H9 (cell line): ENCODE results near the gene TMEM164. TPM values are rescaled to one million over a fixed set of nuclear protein-coding genes. Genes with fewer than 3 reads are reported as not detected.

ENCODE experiments used
- DNase-seq: peaks from one replicate; pipeline ENCODE4 v3.0.0-alpha.2; 2017
- H2AFZ ChIP-seq: one replicate; pipeline ENCODE4 v1.6.1; 2013; ENCODE audit warnings: mild to moderate bottlenecking, low read length, control low read depth, moderate library complexity
- H2AK5ac ChIP-seq: 2 replicates; pipeline ENCODE4 v1.6.1; 2013; ENCODE audit warnings: low read length, control low read depth, mixed read lengths; ENCODE audit not compliant: insufficient read length
- H2BK120ac ChIP-seq: one replicate; pipeline ENCODE4 v1.6.1; 2013; ENCODE audit warnings: low read depth, mild to moderate bottlenecking, low read length, control low read depth, inconsistent platforms; ENCODE audit not compliant: poor library complexity, severe bottlenecking
- H2BK12ac ChIP-seq: 2 replicates; pipeline ENCODE4 v1.6.1; 2013; ENCODE audit warnings: low read length, control low read depth, mixed read lengths, low read depth; ENCODE audit not compliant: insufficient read length
- H2BK15ac ChIP-seq: 2 replicates; pipeline ENCODE4 v1.6.1; 2013; ENCODE audit warnings: low read depth, low read length, control low read depth
- H2BK20ac ChIP-seq: one replicate; pipeline ENCODE4 v1.6.1; 2013; ENCODE audit warnings: low read depth, mild to moderate bottlenecking, low read length, control low read depth, inconsistent platforms; ENCODE audit not compliant: poor library complexity, severe bottlenecking
- H2BK5ac ChIP-seq: 2 replicates; pipeline ENCODE4 v1.6.1; 2013; ENCODE audit warnings: low read length, control low read depth, mixed read lengths; ENCODE audit not compliant: insufficient read length
- H3K14ac ChIP-seq: 2 replicates; pipeline ENCODE4 v1.6.1; 2013; ENCODE audit warnings: low read length, control low read depth; ENCODE audit not compliant: insufficient read depth
- H3K18ac ChIP-seq: 2 replicates; pipeline ENCODE4 v1.6.1; 2013; ENCODE audit warnings: low read depth, mild to moderate bottlenecking, mixed read lengths, low read length, control low read depth; ENCODE audit not compliant: insufficient read length
- H3K23ac ChIP-seq: 2 replicates; pipeline ENCODE4 v1.6.1; 2013; ENCODE audit warnings: low read length, control low read depth, mixed read lengths, low read depth; ENCODE audit not compliant: insufficient read length
- H3K23me2 ChIP-seq: 2 replicates; pipeline ENCODE4 v1.6.1; 2013; ENCODE audit warnings: low read depth, mild to moderate bottlenecking, mixed read lengths, low read length, control low read depth; ENCODE audit not compliant: insufficient read length, poor library complexity, severe bottlenecking
- H3K27ac ChIP-seq: 2 replicates; pipeline ENCODE4 v1.5.1; 2013; ENCODE audit warnings: low read length, control low read depth, mixed read lengths, low read depth; ENCODE audit not compliant: insufficient read length
- H3K27me3 ChIP-seq: 2 replicates; pipeline ENCODE4 v1.6.1; 2013; ENCODE audit warnings: low read length, control low read depth, inconsistent platforms; ENCODE audit not compliant: insufficient read depth
- H3K4ac ChIP-seq: 2 replicates; pipeline ENCODE4 v1.6.1; 2013; ENCODE audit warnings: low read depth, mild to moderate bottlenecking, control low read depth, inconsistent platforms, low read length, moderate library complexity
- H3K4me1 ChIP-seq: 2 replicates; pipeline ENCODE4 v1.6.1; 2013; ENCODE audit warnings: low read length, control low read depth, inconsistent platforms; ENCODE audit not compliant: insufficient read depth
- H3K4me2 ChIP-seq: 2 replicates; pipeline ENCODE4 v1.6.1; 2013; ENCODE audit warnings: low read length, control low read depth, mixed read lengths; ENCODE audit not compliant: insufficient read length, insufficient read depth
- H3K56ac ChIP-seq: 2 replicates; pipeline ENCODE4 v1.6.1; 2013; ENCODE audit warnings: low read depth, mild to moderate bottlenecking, mixed read lengths, low read length, control low read depth; ENCODE audit not compliant: insufficient read length
- H3K79me1 ChIP-seq: 2 replicates; pipeline ENCODE4 v1.6.1; 2013; ENCODE audit warnings: low read depth, mild to moderate bottlenecking, moderate library complexity, low read length, control low read depth, inconsistent platforms; ENCODE audit not compliant: insufficient read depth, poor library complexity, severe bottlenecking
- H3K79me2 ChIP-seq: 2 replicates; pipeline ENCODE4 v1.6.1; 2013; ENCODE audit warnings: low read length, control low read depth, inconsistent platforms; ENCODE audit not compliant: insufficient read depth
- H3K9ac ChIP-seq: 2 replicates; pipeline ENCODE4 v1.6.1; 2013; ENCODE audit warnings: low read length, control low read depth, mixed read lengths; ENCODE audit not compliant: insufficient read length; ENCODE audit errors: extremely low read depth
- H3K9me3 ChIP-seq: one replicate; pipeline ENCODE4 v1.6.1; 2013; ENCODE audit warnings: low read depth, low read length, inconsistent platforms; ENCODE audit not compliant: control insufficient read depth
- H3T11ph ChIP-seq: one replicate; pipeline ENCODE4 v1.6.1; 2013; ENCODE audit warnings: mild to moderate bottlenecking, low read length, control low read depth, inconsistent platforms
- H4K20me1 ChIP-seq: one replicate; pipeline ENCODE4 v1.6.1; 2013; ENCODE audit not compliant: control insufficient read depth, insufficient read length, insufficient read depth
- H4K5ac ChIP-seq: 2 replicates; pipeline ENCODE4 v1.6.1; 2013; ENCODE audit warnings: low read depth, mild to moderate bottlenecking, mixed read lengths, low read length, control low read depth; ENCODE audit not compliant: insufficient read length
- H4K8ac ChIP-seq: replicated peaks from 2 replicates; pipeline ENCODE4 v1.6.1; 2013; ENCODE audit warnings: low read length, control low read depth, mixed read lengths, low read depth; ENCODE audit not compliant: insufficient read length
- H4K91ac ChIP-seq: 2 replicates; pipeline ENCODE4 v1.6.1; 2013; ENCODE audit warnings: low read depth, mild to moderate bottlenecking, moderate library complexity, mixed read lengths, low read length, control low read depth; ENCODE audit not compliant: insufficient read length
- H3K27ac Mint-ChIP-seq, 3 experiments: 2 replicates in 2 of 3; 3 replicates in 1 of 3; pipeline ENCODE4 v1.8.0; 2020 to 2021; ENCODE audit warnings: mixed read lengths in 3 of 3, mild to moderate bottlenecking in 1 of 3, moderate library complexity in 1 of 3
- H3K27me3 Mint-ChIP-seq: 2 replicates; pipeline ENCODE4 v1.8.0; 2021; ENCODE audit warnings: low read depth, mild to moderate bottlenecking, moderate library complexity, mixed read lengths
- H3K36me3 Mint-ChIP-seq, 3 experiments: 2 replicates in 2 of 3; 3 replicates in 1 of 3; pipeline ENCODE4 v1.8.0; 2020 to 2021; ENCODE audit warnings: low read depth in 3 of 3, mixed read lengths in 3 of 3; ENCODE audit not compliant: insufficient read depth in 1 of 3
- H3K4me1 Mint-ChIP-seq, 2 experiments: 2 replicates each; pipeline ENCODE4 v1.8.0; 2020; ENCODE audit warnings: mixed read lengths in 2 of 2
- H3K4me3 Mint-ChIP-seq, 2 experiments: 2 replicates in 1 of 2; 3 replicates in 1 of 2; pipeline ENCODE4 v1.8.0; 2020 to 2021; ENCODE audit warnings: mild to moderate bottlenecking in 2 of 2, mixed read lengths in 2 of 2, moderate library complexity in 1 of 2
- H3K9me3 Mint-ChIP-seq, 2 experiments: 2 replicates in 1 of 2; 3 replicates in 1 of 2; pipeline ENCODE4 v1.8.0; 2020; ENCODE audit warnings: mild to moderate bottlenecking in 2 of 2, mixed read lengths in 2 of 2, moderate library complexity in 1 of 2
- CTCF ChIP-seq: fragments of 200-600 bp; sonication (generic); conservative IDR thresholded peaks from 3 replicates; pipeline ENCODE4 v1.8.0; 2021; ENCODE audit warnings: antibody characterized with exemption, mild to moderate bottlenecking
- total RNA-seq: library from RNA; stranded (reverse); gene quantifications from 2 replicates; pipeline ENCODE4 v1.2.1, GENCODE V29; 2021

Gene TMEM164
- total RNA-seq, 1 experiment from 2014 or later: 30.4 TPM

GRCh38 chrX:110086162-110086915 is 83.4 kb downstream of the TMEM164 start:
- Histone ChIP-seq H3K79me1 (no peaks in the 10 kb centered on the region), H2AK5ac (no peak overlapping the region), H2BK15ac (no peak overlapping the region), H3K18ac (no peak overlapping the region), H3K9me3 (no peaks in the 10 kb centered on the region), H3K4ac (no peak overlapping the region), H3K23me2 (no peaks in the 10 kb centered on the region), H3T11ph (no peak overlapping the region), H3K9ac (no peak overlapping the region), H2BK12ac (no peak overlapping the region), H3K4me2 (no peak overlapping the region), H3K14ac (no peak overlapping the region), H2BK120ac (no peak overlapping the region), H2BK5ac (no peak overlapping the region), H3K27me3 (no peaks in the 10 kb centered on the region), H3K56ac (no peak overlapping the region), H4K8ac (no peak overlapping the region), H2BK20ac (no peak overlapping the region), H4K91ac (no peak overlapping the region), H3K27ac (no peak overlapping the region), H4K5ac (no peak overlapping the region), H3K23ac (no peak overlapping the region), H4K20me1 (no peaks in the 10 kb centered on the region), H3K79me2 (no peaks in the 10 kb centered on the region), H3K4me1 (no peaks in the 10 kb centered on the region), H2AFZ (no peak overlapping the region)
- Mint-ChIP-seq H3K4me3 (no peak overlapping the region), H3K9me3 (no peaks in the 10 kb centered on the region), H3K27ac (no peak overlapping the region), H3K36me3 (peaks cover 0 to 3% (median 1%) of the 10 kb centered on the region in 3 experiments; a peak in 3 of 7 replicates), H3K4me1 (no peaks in the 10 kb centered on the region), H3K27me3 (no peaks in the 10 kb centered on the region; the same call in 1 of the 2 replicates)
- no peak for TF ChIP-seq CTCF
- DNase-seq: no peak
